Sigmoid colon (tissue), 7 donors: Measurements from ENCODE around the gene PDE11A. TPM values are rescaled to one million over a fixed set of nuclear protein-coding genes. Genes with fewer than 3 reads are reported as not detected.

Experiments used
- DNase-seq: peaks from one replicate; pipeline ENCODE4 v3.0.0-alpha.2; 2019
- H3K27ac ChIP-seq, 4 donors: fragments of 200-600 bp; sonication (generic); one replicate each; pipeline ENCODE4 v1.5.1; 2016 to 2019; ENCODE audit warnings: mild to moderate bottlenecking in 1 of 4
- H3K27me3 ChIP-seq, 3 donors: fragments of 200-600 bp; sonication (generic); one replicate each; pipeline ENCODE4 v1.5.1; 2019; ENCODE audit warnings: mild to moderate bottlenecking in 1 of 3
- H3K36me3 ChIP-seq, 4 donors: fragments of 200-600 bp; sonication (generic); one replicate each; pipeline ENCODE4 v1.5.1; 2016 to 2019
- H3K4me1 ChIP-seq, 4 donors: fragments of 200-600 bp; sonication (generic); one replicate each; pipeline ENCODE4 v1.5.1; 2017 to 2019
- H3K4me3 ChIP-seq, 4 donors: fragments of 200-600 bp; sonication (generic); one replicate each; pipeline ENCODE4 v1.5.1; 2017 to 2019; ENCODE audit warnings: mild to moderate bottlenecking in 2 of 4, moderate library complexity in 1 of 4
- H3K9me3 ChIP-seq, 4 donors: fragments of 200-600 bp in 3 of 4; sonication (generic) in 3 of 4; one replicate each; pipeline versions ENCODE4 v1.5.1 to v1.6.1; 2013 to 2019
- EP300 ChIP-seq, 4 donors: sonication (generic); formaldehyde crosslinking; IDR thresholded peaks; one replicate each; pipeline ENCODE4 v1.6.1; 2017; ENCODE audit warnings: antibody characterized with exemption in 4 of 4
- POLR2A ChIP-seq, 2 donors: fragments of 450-650 bp; IDR thresholded peaks; one replicate each; pipeline ENCODE4 v1.6.1; 2016; ENCODE audit warnings: antibody characterized with exemption in 2 of 2, mild to moderate bottlenecking in 2 of 2, moderate library complexity in 2 of 2
- POLR2AphosphoS5 ChIP-seq, 4 donors: sonication (generic); formaldehyde crosslinking; IDR thresholded peaks; one replicate each; pipeline ENCODE4 v1.6.1; 2017; ENCODE audit warnings: antibody characterized with exemption in 4 of 4
- WGBS, 2 donors: extraction: QIAGEN DNeasy Blood & Tissue Kit; methylation state at CpG; one replicate each; pipeline ENCODE4 v1.1.7; 2013; 5-methylcytosine and 5-hydroxymethylcytosine counted together
- intact Hi-C: fragments of 100-400 bp; cut with DNase I; formaldehyde crosslinking; loops from one replicate; pipeline ENCODE4 v1.15.1; 2023
- polyA plus RNA-seq, 3 donors: library from polyadenylated mRNA; stranded (reverse); fragments of 200-250 nt; gene quantifications; one replicate each; pipeline ENCODE4 v1.2.3, GENCODE V29; 2013
- total RNA-seq, 4 donors: library from RNA; depleted of rRNA; stranded (reverse); fragments of >200 nt; gene quantifications; one replicate each; pipeline ENCODE4 v1.1.0, GENCODE V29; 2016
- TF ChIP-seq, protein P1 (sequence below), 4 experiments: fragments of 450-650 bp in 3 of 4; fragments of 200-600 bp in 1 of 4; IDR thresholded peaks; one replicate each; pipeline ENCODE4 v1.5.1; 2016 to 2019; ENCODE audit warnings: antibody characterized with exemption in 4 of 4, mild to moderate bottlenecking in 3 of 4, moderate library complexity in 2 of 4
- donor health status: healthy with polysubstance abuse.
- donor health status: Bipolar disorder and iron deficiency.
- donor health status: healthy.

PDE11A gene
- total and polyA plus RNA-seq, 7 donors: 0.57 to 16.8 (median 4.3) TPM; not detected in 2

DNA sequence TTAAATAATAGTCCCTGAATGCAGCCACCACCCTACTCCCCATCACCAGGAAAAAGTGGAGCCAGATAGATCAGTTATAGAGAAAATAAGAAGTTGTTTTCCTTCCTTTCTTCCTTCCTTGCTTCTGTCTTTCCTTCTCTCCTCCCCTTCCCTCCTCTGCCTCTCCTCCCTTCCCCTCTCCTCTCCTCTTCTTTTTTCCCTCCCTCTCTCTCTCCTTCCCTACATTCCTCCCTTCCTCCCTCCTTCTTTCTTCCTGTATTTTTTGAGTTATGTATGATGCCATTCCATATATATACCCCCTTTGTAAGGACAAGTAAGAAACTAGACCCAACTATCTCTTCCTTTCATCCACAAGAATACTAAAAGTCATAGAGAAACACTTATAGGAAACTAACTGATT, 414.3 kb downstream of the PDE11A start:
- intact Hi-C loops: no loop called here
- Histone ChIP-seq H3K4me3 (no peak overlapping the region), H3K9me3 (no peaks in the 10 kb centered on the region), H3K27ac (no peak overlapping the region), H3K36me3 (no peaks in the 10 kb centered on the region), H3K27me3 (no peaks in the 10 kb centered on the region), H3K4me1 (no peaks in the 10 kb centered on the region)
- TF ChIP-seq EP300 (IDR thresholded peaks at IDR 0.05) (no peak), POLR2AphosphoS5 (IDR thresholded peaks at IDR 0.05) (no peak), POLR2A (IDR thresholded peaks at IDR 0.05) (no peak)
- TF ChIP-seq, protein P1, sequence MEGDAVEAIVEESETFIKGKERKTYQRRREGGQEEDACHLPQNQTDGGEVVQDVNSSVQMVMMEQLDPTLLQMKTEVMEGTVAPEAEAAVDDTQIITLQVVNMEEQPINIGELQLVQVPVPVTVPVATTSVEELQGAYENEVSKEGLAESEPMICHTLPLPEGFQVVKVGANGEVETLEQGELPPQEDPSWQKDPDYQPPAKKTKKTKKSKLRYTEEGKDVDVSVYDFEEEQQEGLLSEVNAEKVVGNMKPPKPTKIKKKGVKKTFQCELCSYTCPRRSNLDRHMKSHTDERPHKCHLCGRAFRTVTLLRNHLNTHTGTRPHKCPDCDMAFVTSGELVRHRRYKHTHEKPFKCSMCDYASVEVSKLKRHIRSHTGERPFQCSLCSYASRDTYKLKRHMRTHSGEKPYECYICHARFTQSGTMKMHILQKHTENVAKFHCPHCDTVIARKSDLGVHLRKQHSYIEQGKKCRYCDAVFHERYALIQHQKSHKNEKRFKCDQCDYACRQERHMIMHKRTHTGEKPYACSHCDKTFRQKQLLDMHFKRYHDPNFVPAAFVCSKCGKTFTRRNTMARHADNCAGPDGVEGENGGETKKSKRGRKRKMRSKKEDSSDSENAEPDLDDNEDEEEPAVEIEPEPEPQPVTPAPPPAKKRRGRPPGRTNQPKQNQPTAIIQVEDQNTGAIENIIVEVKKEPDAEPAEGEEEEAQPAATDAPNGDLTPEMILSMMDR (IDR thresholded peaks at IDR 0.05): no peak
- no peak for DNase-seq

DNA sequence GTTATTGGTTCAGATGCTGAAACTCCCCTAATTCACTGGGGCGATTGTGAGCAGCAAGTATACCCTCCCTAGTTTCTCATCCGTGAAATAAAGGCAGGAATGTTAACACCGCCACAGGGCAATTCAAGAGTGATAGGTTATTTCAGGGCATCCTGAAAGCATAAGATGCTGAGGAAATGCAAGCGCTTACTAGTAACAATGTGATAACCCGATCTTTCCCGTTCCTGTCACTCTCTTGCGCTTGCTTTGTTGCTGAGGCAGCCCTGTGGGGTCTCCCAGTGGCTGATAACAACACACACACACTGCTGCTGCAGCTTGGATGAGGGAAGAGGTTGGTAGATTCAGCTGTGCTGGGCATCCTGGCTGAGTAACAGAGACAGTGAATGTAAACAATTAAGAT, 420.7 kb downstream of the PDE11A start:
- H3K27me3 ChIP-seq: no peaks in the 10 kb centered on the region
- H3K9me3 ChIP-seq: no peaks in the 10 kb centered on the region
- H3K36me3 ChIP-seq: no peaks in the 10 kb centered on the region
- intact Hi-C loops: no loop called here
- 75 to 84% methylated on average over 7 of the region's 7 CpGs for WGBS, 2 donors
- no peak overlapping the region for H3K27ac ChIP-seq
- TF ChIP-seq POLR2AphosphoS5 (IDR thresholded peaks at IDR 0.05): no peak
- TF ChIP-seq POLR2A (IDR thresholded peaks at IDR 0.05): no peak
- TF ChIP-seq, protein P1 (IDR thresholded peaks at IDR 0.05): no peak
- TF ChIP-seq EP300 (IDR thresholded peaks at IDR 0.05): no peak
- no peak for DNase-seq
- H3K4me1 ChIP-seq: no peaks in the 10 kb centered on the region
- no peak overlapping the region for H3K4me3 ChIP-seq

- Histone ChIP-seq H3K27me3 (no peaks in the 10 kb centered on the region), H3K36me3 (no peaks in the 10 kb centered on the region), H3K27ac (no peak overlapping the region), H3K9me3 (no peaks in the 10 kb centered on the region), H3K4me3 (no peak overlapping the region), H3K4me1 (no peaks in the 10 kb centered on the region)
- intact Hi-C loops: no loop called here
- WGBS, 2 donors: 60 to 67% methylated on average over 4 of the region's 4 CpGs
- DNase-seq: no peak
- TF ChIP-seq EP300 (IDR thresholded peaks at IDR 0.05) (no peak), POLR2AphosphoS5 (IDR thresholded peaks at IDR 0.05) (no peak)
Observed at GRCh38 chr2:177649568-177650518, 422.7 kb downstream of the PDE11A start.

- DNase-seq: no peak
- H3K36me3 ChIP-seq: no peaks in the 10 kb centered on the region
- intact Hi-C loops: no loop called here
- H3K4me3 ChIP-seq: no peak overlapping the region
- no peak for TF ChIP-seq EP300 (IDR thresholded peaks at IDR 0.05)
- TF ChIP-seq, protein P1 (IDR thresholded peaks at IDR 0.05): no peak
- TF ChIP-seq POLR2A (IDR thresholded peaks at IDR 0.05): no peak
- TF ChIP-seq POLR2AphosphoS5 (IDR thresholded peaks at IDR 0.05): no peak
- WGBS, 2 donors: 81 to 89% methylated on average over 1 of the region's 1 CpG
- H3K27ac ChIP-seq: no peak overlapping the region
- H3K27me3 ChIP-seq: no peaks in the 10 kb centered on the region
- H3K9me3 ChIP-seq: no peaks in the 10 kb centered on the region
- no peaks in the 10 kb centered on the region for H3K4me1 ChIP-seq
Observed at GRCh38 chr2:177646791-177647190, 425.8 kb downstream of the PDE11A start.

GRCh38 chr2:177646241-177646640, 426.3 kb downstream of the PDE11A start:
- Histone ChIP-seq H3K36me3 (no peaks in the 10 kb centered on the region), H3K27ac (no peak overlapping the region), H3K27me3 (no peaks in the 10 kb centered on the region), H3K4me3 (no peak overlapping the region), H3K9me3 (no peaks in the 10 kb centered on the region), H3K4me1 (no peaks in the 10 kb centered on the region)
- DNase-seq: no peak
- TF ChIP-seq POLR2A (IDR thresholded peaks at IDR 0.05) (no peak), POLR2AphosphoS5 (IDR thresholded peaks at IDR 0.05) (no peak), EP300 (IDR thresholded peaks at IDR 0.05) (no peak)
- TF ChIP-seq, protein P1 (IDR thresholded peaks at IDR 0.05): no peak
- intact Hi-C loops: no loop called here
